Gastroesophageal sphincter (tissue), 4 donors: ENCODE results near the gene ZMIZ1. TPM values are rescaled to one million over a fixed set of nuclear protein-coding genes. Genes with fewer than 3 reads are reported as not detected.
A peak's percentile ranks its signal among the peaks of the same experiment; 100 is the strongest.

ENCODE experiments used
- ATAC-seq: fragments of 150-250 bp; one replicate; pipeline ENCODE4 v1.9.1; 2016; ENCODE audit warnings: mild to moderate bottlenecking, moderate library complexity
- H3K27ac ChIP-seq, 4 donors: fragments of 200-600 bp; sonication (generic) in 3 of 4; 1 replicate in 3 of 4; 2 replicates in 1 of 4; pipeline ENCODE4 v1.5.1; 2016 to 2019
- H3K27me3 ChIP-seq: fragments of 200-600 bp; sonication (generic); one replicate; pipeline ENCODE4 v1.5.1; 2019
- H3K36me3 ChIP-seq, 2 donors: fragments of 200-600 bp; sonication (generic); one replicate each; pipeline ENCODE4 v1.5.1; 2019; ENCODE audit warnings: control low read depth in 1 of 2
- H3K4me1 ChIP-seq, 3 donors: fragments of 200-600 bp; sonication (generic); 1 replicate in 2 of 3; 2 replicates in 1 of 3; pipeline ENCODE4 v1.5.1; 2016 to 2019; ENCODE audit warnings: control low read depth in 2 of 3
- H3K4me3 ChIP-seq, 2 donors: fragments of 200-600 bp; sonication (generic); one replicate each; pipeline ENCODE4 v1.5.1; 2019; ENCODE audit warnings: mild to moderate bottlenecking in 1 of 2, moderate library complexity in 1 of 2
- H3K9me3 ChIP-seq, 3 donors: fragments of 200-600 bp; sonication (generic); one replicate each; pipeline ENCODE4 v1.5.1; 2017 to 2019; ENCODE audit warnings: control low read depth in 2 of 3
- EP300 ChIP-seq: sonication (generic); formaldehyde crosslinking; IDR thresholded peaks from one replicate; pipeline ENCODE4 v1.6.1; 2017; ENCODE audit warnings: antibody characterized with exemption, mild to moderate bottlenecking
- POLR2A ChIP-seq, 2 donors: fragments of 450-650 bp; IDR thresholded peaks; one replicate each; pipeline ENCODE4 v1.6.1; 2017; ENCODE audit warnings: antibody characterized with exemption in 2 of 2, mild to moderate bottlenecking in 2 of 2, moderate library complexity in 1 of 2
- POLR2AphosphoS5 ChIP-seq: sonication (generic); formaldehyde crosslinking; IDR thresholded peaks from one replicate; pipeline ENCODE4 v1.6.1; 2017; ENCODE audit warnings: antibody characterized with exemption
- WGBS, 2 donors: methylation state at CpG; one replicate each; pipeline ENCODE4 v1.1.5; 2018; ENCODE audit warnings: low coverage in 1 of 2; 5-methylcytosine and 5-hydroxymethylcytosine counted together
- total RNA-seq, 4 donors: library from RNA; depleted of rRNA; stranded (reverse); fragments of >200 nt; gene quantifications; one replicate each; pipeline ENCODE4 v1.1.0, GENCODE V29; 2016
- TF ChIP-seq, protein P1 (sequence below), 4 experiments: fragments of 200-600 bp in 2 of 4; fragments of 450-650 bp in 2 of 4; sonication (generic) in 1 of 4; IDR thresholded peaks; one replicate each; pipeline ENCODE4 v1.5.1; 2017 to 2019; ENCODE audit warnings: antibody characterized with exemption in 4 of 4, mild to moderate bottlenecking in 2 of 4, moderate library complexity in 2 of 4

ZMIZ1 gene
- total RNA-seq, 4 donors from 2014 or later = 36.3 to 79.2 (median 67.1) TPM

DNA sequence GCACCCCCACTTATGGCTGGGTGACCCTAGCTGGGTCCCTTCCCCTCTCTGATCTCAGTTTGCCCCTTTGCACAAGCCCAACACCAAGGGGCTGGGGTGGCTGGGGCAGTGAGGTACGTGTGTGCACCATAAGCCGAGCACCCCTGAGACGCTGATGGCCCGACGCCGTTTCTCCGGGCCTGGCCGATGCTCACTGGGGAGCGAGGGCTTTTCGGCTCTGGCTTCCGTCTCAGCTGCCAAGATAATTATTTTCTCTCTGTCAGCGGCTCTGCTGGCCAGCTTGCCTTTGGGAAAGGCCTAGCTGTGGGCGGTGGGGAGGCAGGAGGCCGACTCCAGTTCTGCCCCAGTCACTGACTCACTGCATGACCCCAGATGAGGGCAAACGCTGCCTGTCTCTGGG is 91.0 kb downstream of the ZMIZ1 start:
- Histone ChIP-seq H3K27me3 (no peaks in the 10 kb centered on the region), H3K27ac (peak overlapping the region; percentile 51 to 92 (median 86)), H3K4me1 (peaks cover 18 to 100% (median 93%) of the 10 kb centered on the region in 3 donors), H3K4me3 (peak overlapping the region in 1 of 2 donors; percentile 5), H3K9me3 (no peaks in the 10 kb centered on the region), H3K36me3 (peaks cover 0 to 32% of the 10 kb centered on the region in 2 donors)
- peak; percentile 90 for TF ChIP-seq POLR2AphosphoS5
- TF ChIP-seq EP300 = no peak
- no peak for TF ChIP-seq POLR2A (IDR thresholded peaks at IDR 0.05)
- TF ChIP-seq, protein P1, sequence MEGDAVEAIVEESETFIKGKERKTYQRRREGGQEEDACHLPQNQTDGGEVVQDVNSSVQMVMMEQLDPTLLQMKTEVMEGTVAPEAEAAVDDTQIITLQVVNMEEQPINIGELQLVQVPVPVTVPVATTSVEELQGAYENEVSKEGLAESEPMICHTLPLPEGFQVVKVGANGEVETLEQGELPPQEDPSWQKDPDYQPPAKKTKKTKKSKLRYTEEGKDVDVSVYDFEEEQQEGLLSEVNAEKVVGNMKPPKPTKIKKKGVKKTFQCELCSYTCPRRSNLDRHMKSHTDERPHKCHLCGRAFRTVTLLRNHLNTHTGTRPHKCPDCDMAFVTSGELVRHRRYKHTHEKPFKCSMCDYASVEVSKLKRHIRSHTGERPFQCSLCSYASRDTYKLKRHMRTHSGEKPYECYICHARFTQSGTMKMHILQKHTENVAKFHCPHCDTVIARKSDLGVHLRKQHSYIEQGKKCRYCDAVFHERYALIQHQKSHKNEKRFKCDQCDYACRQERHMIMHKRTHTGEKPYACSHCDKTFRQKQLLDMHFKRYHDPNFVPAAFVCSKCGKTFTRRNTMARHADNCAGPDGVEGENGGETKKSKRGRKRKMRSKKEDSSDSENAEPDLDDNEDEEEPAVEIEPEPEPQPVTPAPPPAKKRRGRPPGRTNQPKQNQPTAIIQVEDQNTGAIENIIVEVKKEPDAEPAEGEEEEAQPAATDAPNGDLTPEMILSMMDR (IDR thresholded peaks at IDR 0.05) = peak in 1 of 4 experiments; percentile 3
- peak; percentile 37 for ATAC-seq
- WGBS, 2 donors = 17% methylated on average over 5 of the region's 15 CpGs; no CpG with 5 or more reads in 1 of the 2 donors

DNA sequence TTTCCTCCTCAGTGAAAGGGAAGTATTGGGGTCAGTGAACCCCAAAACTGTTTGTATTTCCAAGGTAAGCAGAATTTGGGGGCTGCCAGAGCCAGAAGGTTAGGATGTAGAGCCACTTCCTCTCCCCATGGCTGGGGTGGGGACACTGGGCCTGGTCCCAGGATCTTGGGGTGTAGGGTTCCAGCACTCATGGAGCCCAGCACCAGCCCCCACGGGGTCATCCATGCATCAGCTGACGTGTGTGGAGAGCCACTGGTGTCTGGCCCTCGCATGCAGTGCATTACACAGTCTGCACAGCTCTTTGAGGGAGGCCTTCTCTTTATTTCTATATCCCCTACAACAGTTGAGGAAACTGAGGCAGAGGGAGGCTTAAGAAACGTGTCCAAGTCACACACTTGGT is 91.4 kb downstream of the ZMIZ1 start:
- H3K27me3 ChIP-seq = no peaks in the 10 kb centered on the region
- H3K36me3 ChIP-seq = peaks cover 0 to 32% of the 10 kb centered on the region in 2 donors
- no peaks in the 10 kb centered on the region for H3K9me3 ChIP-seq
- no peak overlapping the region for H3K4me3 ChIP-seq
- no peak for TF ChIP-seq EP300
- TF ChIP-seq POLR2AphosphoS5 = no peak
- no peak for TF ChIP-seq POLR2A (IDR thresholded peaks at IDR 0.05)
- TF ChIP-seq, protein P1 (IDR thresholded peaks at IDR 0.05) = no peak
- peak overlapping the region; percentile 51 to 92 (median 86) for H3K27ac ChIP-seq
- WGBS, 2 donors = 20 to 46% methylated on average over 2 to 4 of the region's 4 CpGs
- ATAC-seq = no peak
- H3K4me1 ChIP-seq = peaks cover 18 to 100% (median 93%) of the 10 kb centered on the region in 3 donors

DNA sequence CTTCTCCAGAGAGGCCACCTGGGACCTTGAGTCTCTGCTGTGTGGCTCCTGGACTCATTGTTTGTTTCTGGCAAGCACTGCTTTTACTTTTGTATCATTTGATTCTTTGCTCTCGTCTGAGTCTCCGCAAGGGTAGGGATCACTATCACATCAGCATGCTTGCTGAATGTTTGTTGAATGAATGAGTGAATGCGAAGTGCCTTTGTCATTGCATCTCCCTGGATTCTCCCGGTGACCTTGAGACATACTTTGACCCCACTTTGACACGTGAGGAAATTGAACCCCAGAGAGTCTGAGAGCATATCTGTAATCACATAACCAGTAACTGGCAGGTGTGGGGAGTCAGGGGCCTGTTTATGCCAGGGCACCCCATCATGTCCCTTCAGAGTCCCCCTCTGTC is 92.8 kb downstream of the ZMIZ1 start:
- Histone ChIP-seq H3K9me3 (no peaks in the 10 kb centered on the region), H3K27ac (peak overlapping the region in 3 of 4 donors; percentile 85 to 92 (median 88)), H3K36me3 (peaks cover 0 to 38% of the 10 kb centered on the region in 2 donors), H3K4me1 (peaks cover 18 to 100% (median 91%) of the 10 kb centered on the region in 3 donors), H3K4me3 (no peak overlapping the region), H3K27me3 (no peaks in the 10 kb centered on the region)
- no peak for ATAC-seq
- TF ChIP-seq, protein P1 (IDR thresholded peaks at IDR 0.05) = no peak
- no peak for TF ChIP-seq EP300
- TF ChIP-seq POLR2AphosphoS5 = no peak
- no peak for TF ChIP-seq POLR2A (IDR thresholded peaks at IDR 0.05)
- WGBS, 2 donors = 53 to 67% methylated on average over 3 to 5 of the region's 5 CpGs

DNA sequence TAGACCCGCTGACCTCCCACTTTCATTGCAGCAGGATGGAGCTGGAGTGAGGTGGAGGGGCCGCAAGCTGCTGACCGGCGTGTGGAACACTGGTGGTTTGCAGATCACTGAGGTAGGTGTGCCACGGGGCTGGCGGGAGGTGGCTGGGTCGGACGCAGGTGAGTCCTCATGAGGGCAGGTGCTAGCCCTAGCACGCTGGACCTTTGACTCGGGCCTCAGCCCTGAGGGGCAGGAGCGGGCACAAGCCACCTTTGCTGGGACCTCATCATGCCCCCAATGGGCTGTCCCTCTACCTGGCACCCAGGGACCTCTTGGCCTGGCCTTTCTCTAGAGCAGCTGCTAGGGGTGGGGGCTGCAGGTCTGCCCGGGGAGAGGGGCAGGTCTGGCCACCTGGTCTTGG is 93.3 kb downstream of the ZMIZ1 start:
- ATAC-seq = no peak
- peaks cover 18 to 100% (median 87%) of the 10 kb centered on the region in 3 donors for H3K4me1 ChIP-seq
- H3K27me3 ChIP-seq = no peaks in the 10 kb centered on the region
- no peak for TF ChIP-seq POLR2A (IDR thresholded peaks at IDR 0.05)
- TF ChIP-seq, protein P1 (IDR thresholded peaks at IDR 0.05) = no peak
- no peak for TF ChIP-seq EP300
- no peak for TF ChIP-seq POLR2AphosphoS5
- H3K4me3 ChIP-seq = no peak overlapping the region
- peaks cover 0 to 42% of the 10 kb centered on the region in 2 donors for H3K36me3 ChIP-seq
- H3K9me3 ChIP-seq = no peaks in the 10 kb centered on the region
- no CpG with 5 or more reads among the region's 12 CpGs for WGBS, 2 donors
- H3K27ac ChIP-seq = peak overlapping the region in 3 of 4 donors; percentile 85 to 92 (median 88)
